Stimulated activated CD4-positive, alpha-beta T cell treated with anti-CD3 and anti-CD28 coated beads, Interleukin-12 subunit alpha, Interleukin-12 subunit beta, amount 100 ng/mL, for 48 hours (primary cell): ENCODE data around the gene NUBP2.
A peak's percentile ranks its signal among the peaks of the same experiment; 100 is the strongest.
"Not testable (repeated sequence)": the region's sequence is repeated elsewhere in the genome, so short reads cannot be mapped to it uniquely, and the experiment has no call there.

ENCODE experiments used
- DNase-seq, 3 donors: peaks; one replicate each; pipeline ENCODE4 v3.0.0-alpha.2; 2020; ENCODE audit warnings: low read depth in 2 of 3, low spot score in 1 of 3

The NUBP2 gene

GRCh38 chr16:1799263-1799662 is 16.5 kb downstream of the NUBP2 start:
- not testable (repeated sequence) for DNase-seq

- no peak for DNase-seq
Observed at GRCh38 chr16:1800701-1801100, 17.9 kb downstream of the NUBP2 start.

- DNase-seq = no peak
Observed at GRCh38 chr16:1807626-1808025, 24.9 kb downstream of the NUBP2 start.

- no peak for DNase-seq
Observed at GRCh38 chr16:1808691-1809090, 25.9 kb downstream of the NUBP2 start.

GRCh38 chr16:1809281-1809801 is 26.6 kb downstream of the NUBP2 start:
- DNase-seq = no peak

GRCh38 chr16:1810106-1810505 is 27.3 kb downstream of the NUBP2 start:
- no peak for DNase-seq

- no peak for DNase-seq
Observed at GRCh38 chr16:1810536-1810935, 27.8 kb downstream of the NUBP2 start.

- DNase-seq = peak; percentile 26 to 54 (median 53)
Observed at GRCh38 chr16:1812732-1813163, 30.0 kb downstream of the NUBP2 start.

GRCh38 chr16:1815461-1815860 is 32.7 kb downstream of the NUBP2 start:
- DNase-seq = no peak

GRCh38 chr16:1816396-1817275 is 33.9 kb downstream of the NUBP2 start:
- DNase-seq = no peak

GRCh38 chr16:1817276-1817589 is 34.5 kb downstream of the NUBP2 start:
- no peak for DNase-seq

- DNase-seq = no peak
Observed at GRCh38 chr16:1817716-1818115, 35.0 kb downstream of the NUBP2 start.

- DNase-seq = no peak
Observed at GRCh38 chr16:1818204-1818872, 35.6 kb downstream of the NUBP2 start.

- DNase-seq = no peak
Observed at GRCh38 chr16:1818873-1819525, 36.2 kb downstream of the NUBP2 start.

- DNase-seq = no peak
Observed at GRCh38 chr16:1819611-1820010, 36.9 kb downstream of the NUBP2 start.

- DNase-seq = no peak
Observed at GRCh38 chr16:1820096-1820945, 37.6 kb downstream of the NUBP2 start.

GRCh38 chr16:1820946-1821290 is 38.2 kb downstream of the NUBP2 start:
- no peak for DNase-seq

- DNase-seq = no peak
Observed at GRCh38 chr16:1821861-1822611, 39.3 kb downstream of the NUBP2 start.

- DNase-seq = no peak
Observed at GRCh38 chr16:1822801-1823200, 40.0 kb downstream of the NUBP2 start.

GRCh38 chr16:1823821-1824220 is 41.1 kb downstream of the NUBP2 start:
- DNase-seq = peak in 1 of 3 donors; percentile 11
